NCI-H2171 (cell line): ENCODE data around the gene STOX2.

Experiments
- DNase-seq: peaks from one replicate; lab custom pipeline; 2025; lab: John Stamatoyannopoulos, UW

The STOX2 gene

DNA sequence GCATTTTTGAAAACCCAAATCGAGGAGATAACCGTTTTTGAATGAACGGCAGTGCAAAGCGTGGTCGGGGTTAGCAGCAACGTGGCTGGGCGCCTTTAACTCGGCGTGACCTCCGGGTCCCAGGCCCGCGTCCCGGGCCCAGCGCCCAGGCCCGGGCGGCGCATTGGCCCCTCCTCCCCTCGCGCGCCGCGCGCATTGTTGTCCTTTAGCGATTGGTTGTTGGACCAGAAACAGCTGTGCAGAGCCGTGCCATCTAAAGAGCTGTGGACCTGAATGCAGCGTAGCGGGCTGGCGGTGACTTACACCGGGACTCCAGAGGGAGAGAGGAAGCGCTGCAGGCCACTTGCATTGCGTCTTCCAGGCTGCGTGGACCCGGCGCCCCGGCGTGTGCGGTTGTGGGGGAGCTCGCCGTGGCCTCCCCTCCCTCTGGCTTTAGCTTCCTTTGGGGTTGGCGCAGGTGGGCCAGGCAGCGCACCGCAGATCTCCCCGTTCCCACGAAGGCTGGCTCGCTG, at the start of gene STOX2:
TSS of gene STOX2 (plus strand) at position 227 of the 512 bp plus-strand sequence. CDS start 1,484 bp downstream, outside the sequence.
- DNase-seq = peak; percentile 42

DNA sequence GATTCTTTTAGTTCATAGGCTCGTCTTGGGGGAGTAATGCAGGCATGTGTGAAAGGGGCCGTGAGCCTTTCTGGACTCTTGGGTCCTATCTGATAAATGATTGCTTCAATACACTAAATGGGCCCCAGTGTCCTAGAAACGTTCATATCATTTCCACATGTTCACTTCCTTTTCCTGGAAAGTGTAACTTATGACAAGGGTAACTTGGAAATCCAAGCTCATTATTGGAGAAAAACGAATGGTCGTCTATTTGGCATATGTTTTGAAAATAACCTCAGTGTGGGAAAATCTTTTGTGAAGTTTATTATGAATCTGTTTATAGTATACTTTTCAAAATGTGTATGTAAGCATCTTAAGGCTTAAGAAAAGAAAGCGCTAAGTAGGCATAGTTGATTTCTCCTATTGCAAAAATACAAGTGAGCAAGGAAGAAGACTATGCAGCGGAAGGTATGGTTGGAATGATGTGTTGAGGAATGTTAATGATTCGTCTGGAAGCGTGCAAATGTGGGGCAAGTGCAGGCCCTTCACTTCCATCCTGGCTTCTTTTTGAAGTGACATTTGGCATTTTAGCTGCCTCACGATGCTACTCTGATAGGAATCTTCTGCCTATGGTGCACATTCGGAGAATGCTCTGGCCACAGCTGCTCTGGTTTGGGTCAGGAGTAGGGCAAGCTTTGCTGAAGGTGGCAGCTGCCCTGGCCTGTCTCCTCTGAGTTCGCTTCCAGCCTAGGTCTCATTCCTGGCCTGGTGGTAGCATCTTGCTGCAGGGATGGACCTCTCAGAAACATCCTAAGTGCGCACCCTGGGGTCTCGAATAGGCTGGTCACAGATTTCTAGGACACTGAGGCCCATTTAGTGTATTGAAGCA, 49.5 kb upstream of the STOX2 start:
- no peak for DNase-seq

DNA sequence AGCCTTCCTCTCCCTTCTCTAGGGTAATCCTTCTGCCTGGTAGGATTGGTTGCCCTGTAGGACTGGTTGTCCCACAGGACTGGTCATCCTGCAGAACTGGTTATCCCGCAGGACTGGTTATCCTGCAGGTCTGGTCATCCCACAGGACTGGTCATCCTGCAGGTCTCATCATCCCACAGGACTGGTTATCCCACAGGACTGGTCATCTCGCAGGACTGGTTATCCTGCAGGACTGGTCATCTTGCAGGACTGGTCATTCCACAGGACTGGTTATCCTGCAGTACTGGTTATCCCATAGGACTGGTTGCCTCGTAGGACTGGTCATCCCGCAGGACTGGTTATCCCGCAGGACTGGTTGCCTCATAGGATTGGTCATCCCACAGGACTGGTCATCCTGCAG, 48.1 kb upstream of the STOX2 start:
- no peak for DNase-seq

GRCh38 chr4:183858011-183858615, 47.0 kb upstream of the STOX2 start:
- no peak for DNase-seq

DNA sequence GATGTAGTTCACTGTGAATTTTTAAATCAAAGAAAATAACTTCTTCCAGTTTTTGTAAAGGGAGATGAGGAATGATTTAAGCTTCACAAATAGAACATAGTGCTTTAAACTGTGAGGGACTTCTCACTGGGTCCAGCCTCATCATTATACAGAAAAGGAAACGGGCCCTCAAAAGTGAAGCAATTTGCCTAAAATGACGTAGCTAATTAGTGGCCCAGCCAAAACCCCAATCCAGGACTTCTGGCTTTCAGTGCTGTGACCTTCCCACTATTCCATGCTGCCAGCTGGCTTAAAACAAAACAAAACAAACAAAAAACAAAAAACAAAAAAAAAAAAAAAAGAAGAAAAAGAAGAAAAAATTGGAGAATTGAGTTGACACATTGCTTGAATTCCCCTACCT, 45.0 kb upstream of the STOX2 start:
- DNase-seq = no peak

- no peak for DNase-seq
These were observed 44.4 kb upstream of the STOX2 start for GRCh38 chr4:183860731-183861130.

DNA sequence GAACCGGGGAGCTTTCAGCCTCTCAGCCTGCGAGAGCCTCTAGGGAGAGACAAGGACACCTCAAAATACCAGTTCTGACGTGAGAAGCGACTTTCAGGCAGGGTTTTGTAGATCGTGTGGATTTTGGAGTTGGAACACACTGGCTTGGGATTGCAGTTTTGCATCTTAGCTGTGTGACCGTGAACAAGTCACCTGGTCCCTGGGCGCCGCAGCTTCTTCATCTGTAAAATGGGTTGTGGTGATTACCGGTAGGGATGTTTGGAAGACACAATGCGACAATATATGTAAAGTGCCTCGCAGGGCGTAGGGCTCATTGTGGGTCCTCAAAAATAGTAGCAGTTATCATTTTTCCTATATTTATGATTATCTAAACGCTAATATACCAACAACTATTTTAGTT, 43.7 kb upstream of the STOX2 start:
- DNase-seq = no peak

GRCh38 chr4:183863155-183863825, 41.8 kb upstream of the STOX2 start:
- DNase-seq = no peak

DNA sequence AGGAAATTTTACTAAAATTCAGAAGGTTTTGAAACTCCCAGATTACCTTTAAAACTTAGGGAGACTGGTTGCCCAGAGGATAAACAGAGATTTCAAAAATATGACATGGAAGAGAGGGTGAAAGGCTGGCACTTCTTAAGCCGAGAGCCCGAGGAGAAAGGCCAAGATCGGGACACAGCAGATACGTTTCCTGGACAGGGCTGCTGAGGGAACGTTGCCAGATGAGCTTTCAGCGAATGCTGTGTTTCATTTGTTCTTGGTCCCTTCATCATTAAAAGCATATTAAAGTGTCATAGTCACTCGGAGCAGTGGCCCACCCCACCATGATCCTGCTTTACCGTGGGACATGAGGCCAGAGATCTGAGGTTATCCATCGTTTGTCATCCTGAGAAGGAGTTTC, 37.9 kb upstream of the STOX2 start:
- DNase-seq = no peak

GRCh38 chr4:183870997-183871396, 34.1 kb upstream of the STOX2 start:
- no peak for DNase-seq

DNA sequence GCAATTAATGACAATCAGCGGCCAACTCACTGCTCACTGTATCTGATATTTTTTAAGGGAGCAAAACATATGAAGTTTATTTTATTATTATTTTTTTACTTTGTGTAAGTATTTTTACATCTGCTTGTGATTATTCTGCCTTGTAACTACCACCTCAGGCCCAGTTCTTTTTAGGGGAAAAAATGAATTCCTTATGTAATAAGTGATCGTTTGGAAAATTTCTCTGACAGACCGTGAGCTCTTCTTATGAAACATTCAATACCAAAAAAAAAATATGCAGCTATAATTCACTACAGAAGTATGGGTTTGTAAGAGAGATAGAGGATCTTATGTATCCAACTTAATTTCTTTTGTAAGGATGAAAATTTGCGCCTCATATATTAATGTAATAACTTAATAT, 33.5 kb upstream of the STOX2 start:
- DNase-seq = no peak

- DNase-seq = no peak
These were observed 32.6 kb upstream of the STOX2 start for GRCh38 chr4:183872531-183872930.

DNA sequence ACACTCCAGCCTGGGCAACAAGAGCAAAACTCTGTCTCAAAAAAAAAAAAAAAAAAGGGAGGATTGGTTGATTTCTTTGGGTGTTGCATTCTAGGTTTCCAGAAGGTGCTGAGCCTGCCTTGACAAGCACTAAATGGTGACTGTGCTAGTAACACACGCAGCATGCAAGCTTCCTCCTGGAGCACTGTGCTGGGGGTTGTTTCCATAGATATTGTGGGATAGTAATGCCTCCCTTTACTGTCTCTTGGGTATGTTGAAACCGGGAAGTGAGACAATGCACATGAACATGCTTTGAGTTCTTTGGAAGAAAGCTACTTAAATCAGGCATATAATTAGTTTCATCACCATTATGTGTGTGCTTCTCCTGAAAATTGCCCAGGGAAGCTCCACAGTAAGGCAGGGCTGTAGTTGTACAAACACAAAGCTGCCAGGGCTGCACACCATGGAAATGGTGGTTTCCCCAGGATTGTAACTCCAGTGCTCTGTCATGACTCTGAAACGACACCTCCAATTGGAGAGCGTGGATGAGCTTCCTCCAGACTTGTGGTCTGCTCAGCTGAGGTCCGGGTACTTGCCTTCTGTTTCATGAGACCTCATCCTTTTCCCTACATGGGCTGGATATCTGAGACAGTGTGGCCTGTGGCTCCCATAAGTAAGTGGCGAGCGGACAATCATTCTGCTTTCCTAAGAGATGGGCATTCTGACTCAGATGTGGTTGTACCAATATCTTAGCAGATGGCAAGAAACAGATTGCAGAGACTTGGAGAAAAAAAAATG, 31.5 kb upstream of the STOX2 start:
- no peak for DNase-seq

- DNase-seq = no peak
These were observed 29.8 kb upstream of the STOX2 start for GRCh38 chr4:183875251-183875825.

- peak; percentile 36 for DNase-seq
These were observed 28.7 kb upstream of the STOX2 start for GRCh38 chr4:183876268-183876934.

DNA sequence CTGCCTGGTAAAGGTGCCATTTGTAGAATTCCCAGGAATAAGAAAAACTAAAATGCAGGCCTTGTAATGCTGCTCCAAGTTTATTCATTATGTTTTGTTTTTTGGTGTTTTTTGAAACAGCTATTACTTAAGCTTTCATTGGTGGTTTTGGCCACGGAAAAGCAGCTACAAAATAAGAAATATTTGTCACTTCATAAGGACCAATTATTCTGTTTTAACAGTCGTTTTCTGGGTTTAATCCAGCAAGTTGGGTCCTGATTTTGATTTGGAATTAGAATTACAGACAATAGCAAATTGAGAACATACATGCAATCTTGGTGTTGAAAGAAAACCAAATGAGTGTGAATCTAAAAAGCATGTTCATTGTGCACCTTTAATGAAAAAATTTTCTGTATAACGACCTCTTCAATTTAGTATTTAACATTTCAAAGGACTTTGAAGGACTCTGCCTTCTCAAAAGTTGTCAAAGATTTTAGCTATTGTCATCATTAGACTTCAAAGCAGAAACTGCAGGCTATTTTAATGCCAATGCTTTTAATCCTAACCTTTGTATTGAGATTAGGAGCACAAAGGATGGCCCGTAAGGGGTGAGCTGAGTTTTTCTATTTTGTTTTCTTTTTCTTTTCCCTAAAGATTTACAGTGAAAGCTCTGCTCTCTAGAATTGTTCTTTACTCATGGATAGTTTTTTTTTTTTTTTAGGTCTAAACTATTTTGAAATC, 26.7 kb upstream of the STOX2 start:
- DNase-seq = no peak

- no peak for DNase-seq
These were observed 19.8 kb upstream of the STOX2 start for GRCh38 chr4:183885205-183885720.

DNA sequence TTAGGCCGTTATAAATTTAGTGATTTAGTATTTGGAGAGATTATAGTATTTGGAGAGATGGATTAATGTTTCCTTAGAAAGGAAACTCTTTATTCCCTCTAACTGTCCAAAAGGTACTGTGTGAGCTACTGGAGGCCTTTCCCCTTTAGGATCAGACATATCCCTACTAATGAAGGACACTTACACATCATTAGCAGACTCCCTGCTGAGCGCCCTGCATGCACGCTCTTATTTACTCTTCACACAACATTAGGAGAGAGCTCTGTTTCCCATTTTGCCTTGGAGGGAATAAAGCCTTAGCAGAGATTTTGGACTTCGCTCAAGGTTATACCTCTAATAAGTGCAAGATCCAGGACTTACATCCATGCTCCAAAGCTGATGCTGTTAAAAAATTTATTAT, 17.8 kb upstream of the STOX2 start:
- no peak for DNase-seq

DNA sequence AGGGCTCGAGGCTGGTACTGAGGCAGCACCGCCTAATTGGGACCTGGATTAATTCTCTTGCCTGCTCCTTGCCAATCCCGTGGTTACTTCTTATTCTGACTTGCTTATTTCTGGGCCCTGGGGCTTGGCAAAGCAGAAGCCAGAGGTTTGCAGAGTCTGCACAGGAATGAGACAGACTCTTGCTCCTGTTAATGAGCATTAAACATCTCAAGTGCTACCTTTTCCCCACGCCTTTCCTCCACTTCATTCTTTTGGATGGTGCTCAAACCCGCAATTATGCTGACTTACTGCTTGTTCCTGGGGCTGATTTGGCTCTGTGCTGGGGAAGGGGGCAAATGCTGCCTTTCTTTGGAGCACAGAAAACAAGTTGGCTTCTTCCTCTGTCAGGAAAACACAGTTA, 16.5 kb upstream of the STOX2 start:
- no peak for DNase-seq

- DNase-seq = no peak
These were observed 15.9 kb upstream of the STOX2 start for GRCh38 chr4:183889190-183889589.
